DOHH2 (cell line): ENCODE results near the gene ZNF462.

Source experiments
- H3F3A ChIP-seq: fragments of 200-600 bp; sonication (generic), shearing (Covaris generic); 2 replicates; pipeline ENCODE4 v1.6.0; 2016; ENCODE audit warnings: antibody characterized with exemption, mild to moderate bottlenecking; ENCODE audit not compliant: control insufficient read depth, insufficient read depth
- H3K27ac ChIP-seq: fragments of 200-600 bp; sonication (generic); 2 replicates; pipeline ENCODE4 v1.5.1; 2014; ENCODE audit warnings: low read depth, mild to moderate bottlenecking, low read length, moderate library complexity
- H3K27me3 ChIP-seq: fragments of 200-600 bp; sonication (generic); 2 replicates; pipeline ENCODE4 v1.6.1; 2014; ENCODE audit warnings: mild to moderate bottlenecking, low read length, mixed read lengths; ENCODE audit not compliant: control insufficient read depth
- H3K36me3 ChIP-seq: fragments of 200-600 bp; sonication (generic); 2 replicates; pipeline ENCODE4 v1.6.1; 2014; ENCODE audit warnings: mild to moderate bottlenecking, low read length, moderate library complexity, mixed read lengths; ENCODE audit not compliant: control insufficient read depth
- H3K4me1 ChIP-seq: fragments of 200-600 bp; sonication (generic); 2 replicates; pipeline ENCODE4 v1.6.1; 2014; ENCODE audit warnings: mild to moderate bottlenecking, low read length, mixed read lengths; ENCODE audit not compliant: control insufficient read depth
- H3K4me2 ChIP-seq: fragments of 200-600 bp; sonication (generic); 2 replicates; pipeline ENCODE4 v1.6.0; 2014; ENCODE audit warnings: mild to moderate bottlenecking, low read length, moderate library complexity
- H3K4me3 ChIP-seq: fragments of 200-600 bp; sonication (generic); 2 replicates; pipeline ENCODE4 v1.5.1; 2014; ENCODE audit warnings: mild to moderate bottlenecking, low read length, mixed read lengths
- H3K79me2 ChIP-seq: fragments of 200-600 bp; sonication (generic); 2 replicates; pipeline ENCODE4 v1.6.1; 2014; ENCODE audit warnings: mild to moderate bottlenecking, low read length, mixed read lengths; ENCODE audit not compliant: control insufficient read depth
- H3K9me2 ChIP-seq: fragments of 200-600 bp; sonication (generic); replicated peaks from 2 replicates; pipeline ENCODE4 v1.6.1; 2014; ENCODE audit warnings: mild to moderate bottlenecking, low read length, mixed read lengths; ENCODE audit not compliant: control insufficient read depth
- H3K9me3 ChIP-seq: fragments of 200-600 bp; sonication (generic); 2 replicates; pipeline ENCODE4 v1.6.1; 2014; ENCODE audit warnings: antibody characterized with exemption, low read length, mixed read lengths; ENCODE audit not compliant: control insufficient read depth, insufficient read depth
- H4K20me1 ChIP-seq: fragments of 200-600 bp; sonication (generic); 2 replicates; pipeline ENCODE4 v1.6.0; 2014; ENCODE audit warnings: low read depth, mild to moderate bottlenecking, antibody characterized with exemption, low read length, moderate library complexity; ENCODE audit not compliant: control insufficient read depth, insufficient read depth
- EZH2phosphoT487 ChIP-seq: fragments of 200-600 bp; sonication (generic); IDR thresholded peaks from 2 replicates; pipeline ENCODE4 v1.6.1; 2017; ENCODE audit warnings: borderline replicate concordance, mild to moderate bottlenecking, antibody characterized with exemption, low read length, moderate library complexity, mixed read lengths
- TF ChIP-seq, protein P1 (sequence below): fragments of 200-600 bp; sonication (generic); IDR thresholded peaks from one replicate; pipeline ENCODE4 v1.5.1; 2014; ENCODE audit warnings: antibody characterized with exemption, mild to moderate bottlenecking, low read depth, low read length; ENCODE audit not compliant: poor library complexity, severe bottlenecking

The ZNF462 gene

DNA sequence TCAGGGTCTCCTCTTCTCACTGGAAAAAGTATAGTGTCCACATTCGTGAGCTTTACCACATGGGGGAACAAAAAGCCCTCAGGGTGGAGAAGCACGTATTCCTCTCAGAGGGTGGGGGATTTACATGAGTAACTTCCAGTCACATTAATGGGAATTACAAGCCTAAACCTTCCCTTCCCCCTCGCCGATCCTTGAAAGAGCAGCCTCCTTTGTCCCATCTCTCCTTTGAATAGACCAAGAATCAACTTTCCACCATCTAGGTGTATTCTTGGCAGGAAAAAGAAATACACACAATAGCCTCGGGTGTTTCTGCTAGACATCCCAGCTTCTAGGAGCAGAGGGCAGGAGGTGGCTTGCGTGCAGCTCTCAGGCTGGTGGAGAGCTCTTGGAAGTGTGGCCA, 144.4 kb downstream of the ZNF462 start:
- TF ChIP-seq EZH2phosphoT487 = no peak
- TF ChIP-seq, protein P1, sequence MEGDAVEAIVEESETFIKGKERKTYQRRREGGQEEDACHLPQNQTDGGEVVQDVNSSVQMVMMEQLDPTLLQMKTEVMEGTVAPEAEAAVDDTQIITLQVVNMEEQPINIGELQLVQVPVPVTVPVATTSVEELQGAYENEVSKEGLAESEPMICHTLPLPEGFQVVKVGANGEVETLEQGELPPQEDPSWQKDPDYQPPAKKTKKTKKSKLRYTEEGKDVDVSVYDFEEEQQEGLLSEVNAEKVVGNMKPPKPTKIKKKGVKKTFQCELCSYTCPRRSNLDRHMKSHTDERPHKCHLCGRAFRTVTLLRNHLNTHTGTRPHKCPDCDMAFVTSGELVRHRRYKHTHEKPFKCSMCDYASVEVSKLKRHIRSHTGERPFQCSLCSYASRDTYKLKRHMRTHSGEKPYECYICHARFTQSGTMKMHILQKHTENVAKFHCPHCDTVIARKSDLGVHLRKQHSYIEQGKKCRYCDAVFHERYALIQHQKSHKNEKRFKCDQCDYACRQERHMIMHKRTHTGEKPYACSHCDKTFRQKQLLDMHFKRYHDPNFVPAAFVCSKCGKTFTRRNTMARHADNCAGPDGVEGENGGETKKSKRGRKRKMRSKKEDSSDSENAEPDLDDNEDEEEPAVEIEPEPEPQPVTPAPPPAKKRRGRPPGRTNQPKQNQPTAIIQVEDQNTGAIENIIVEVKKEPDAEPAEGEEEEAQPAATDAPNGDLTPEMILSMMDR = no peak
- H4K20me1 ChIP-seq = no peaks in the 10 kb centered on the region
- no peaks in the 10 kb centered on the region for H3F3A ChIP-seq
- peaks cover 7% of the 10 kb centered on the region; the same call in 1 of the 2 replicates for H3K9me3 ChIP-seq
- H3K36me3 ChIP-seq = no peaks in the 10 kb centered on the region
- no peak overlapping the region for H3K4me3 ChIP-seq
- H3K9me2 ChIP-seq = no peaks in the 10 kb centered on the region
- H3K79me2 ChIP-seq = no peaks in the 10 kb centered on the region
- H3K27ac ChIP-seq = no peak overlapping the region
- 0 out of 2 replicates have a peak, but pooled peaks cover 2% of the 10 kb centered on the region for H3K27me3 ChIP-seq
- H3K4me2 ChIP-seq = no peak overlapping the region
- peaks cover 36% of the 10 kb centered on the region for H3K4me1 ChIP-seq

DNA sequence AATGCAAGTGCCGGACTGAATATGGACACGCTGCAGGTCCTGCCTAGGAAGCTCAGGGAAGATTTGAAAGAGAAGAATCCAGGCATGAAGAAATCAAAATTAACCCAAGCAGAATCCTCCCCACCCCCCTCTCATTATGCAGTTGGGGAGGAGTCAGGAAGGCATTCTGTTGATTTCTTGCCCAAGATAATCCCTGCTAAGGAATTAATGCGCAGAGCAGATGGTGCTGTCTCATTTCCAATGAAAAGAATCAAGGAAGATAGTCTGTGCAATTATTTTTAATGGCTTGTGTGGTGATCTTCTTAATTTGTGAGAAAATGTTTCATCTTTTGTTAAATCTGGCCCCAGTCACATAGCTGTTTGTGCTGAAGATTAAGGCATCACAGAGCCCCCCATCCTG, 145.0 kb downstream of the ZNF462 start:
- Histone ChIP-seq H3K4me1 (peaks cover 36% of the 10 kb centered on the region), H3K79me2 (no peaks in the 10 kb centered on the region), H3K27me3 (0 out of 2 replicates have a peak, but pooled peaks cover 2% of the 10 kb centered on the region), H3K27ac (no peak overlapping the region), H3K9me2 (no peaks in the 10 kb centered on the region), H3K36me3 (no peaks in the 10 kb centered on the region), H3K9me3 (peaks cover 7% of the 10 kb centered on the region; the same call in 1 of the 2 replicates), H3K4me3 (no peak overlapping the region), H3F3A (no peaks in the 10 kb centered on the region), H3K4me2 (no peak overlapping the region), H4K20me1 (no peaks in the 10 kb centered on the region)
- no peak for TF ChIP-seq EZH2phosphoT487
- TF ChIP-seq, protein P1 = no peak

DNA sequence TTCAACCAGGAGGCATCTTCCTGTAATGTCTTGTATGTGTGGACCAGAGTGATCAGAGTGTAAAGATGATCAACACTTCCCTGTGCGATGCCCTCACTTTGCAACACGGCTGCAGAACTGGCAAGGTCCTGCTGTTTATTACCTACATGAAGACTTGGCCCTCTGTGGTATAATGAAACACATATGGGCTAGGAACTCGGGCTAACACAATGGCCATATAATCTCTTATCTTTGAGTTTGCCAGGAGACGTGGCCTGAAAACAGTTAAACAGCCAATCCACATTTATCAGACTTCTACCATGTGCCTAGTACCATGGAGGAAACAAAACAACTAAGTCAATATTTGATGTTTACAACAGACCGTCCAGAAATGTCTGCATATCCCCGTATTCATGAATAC, 145.5 kb downstream of the ZNF462 start:
- 0 out of 2 replicates have a peak, but pooled peaks cover 2% of the 10 kb centered on the region for H3K27me3 ChIP-seq
- peaks cover 31% of the 10 kb centered on the region for H3K4me1 ChIP-seq
- H3K9me3 ChIP-seq = peaks cover 7% of the 10 kb centered on the region; the same call in 1 of the 2 replicates
- no peak overlapping the region for H3K4me3 ChIP-seq
- H4K20me1 ChIP-seq = no peaks in the 10 kb centered on the region
- TF ChIP-seq, protein P1 = no peak
- no peak for TF ChIP-seq EZH2phosphoT487
- no peaks in the 10 kb centered on the region for H3K9me2 ChIP-seq
- no peaks in the 10 kb centered on the region for H3F3A ChIP-seq
- H3K4me2 ChIP-seq = no peak overlapping the region
- H3K79me2 ChIP-seq = no peaks in the 10 kb centered on the region
- H3K27ac ChIP-seq = no peak overlapping the region
- no peaks in the 10 kb centered on the region for H3K36me3 ChIP-seq
